Measurements from ENCODE around the gene ACVR2A. TPM values are rescaled to one million over a fixed set of nuclear protein-coding genes. Genes with fewer than 3 reads are reported as not detected.

Gene ACVR2A
- total and polyA plus RNA-seq, 2 donors (not counting 1 experiment from before 2014, with no cell fraction given), result 0.91 to 2.0 TPM

DNA sequence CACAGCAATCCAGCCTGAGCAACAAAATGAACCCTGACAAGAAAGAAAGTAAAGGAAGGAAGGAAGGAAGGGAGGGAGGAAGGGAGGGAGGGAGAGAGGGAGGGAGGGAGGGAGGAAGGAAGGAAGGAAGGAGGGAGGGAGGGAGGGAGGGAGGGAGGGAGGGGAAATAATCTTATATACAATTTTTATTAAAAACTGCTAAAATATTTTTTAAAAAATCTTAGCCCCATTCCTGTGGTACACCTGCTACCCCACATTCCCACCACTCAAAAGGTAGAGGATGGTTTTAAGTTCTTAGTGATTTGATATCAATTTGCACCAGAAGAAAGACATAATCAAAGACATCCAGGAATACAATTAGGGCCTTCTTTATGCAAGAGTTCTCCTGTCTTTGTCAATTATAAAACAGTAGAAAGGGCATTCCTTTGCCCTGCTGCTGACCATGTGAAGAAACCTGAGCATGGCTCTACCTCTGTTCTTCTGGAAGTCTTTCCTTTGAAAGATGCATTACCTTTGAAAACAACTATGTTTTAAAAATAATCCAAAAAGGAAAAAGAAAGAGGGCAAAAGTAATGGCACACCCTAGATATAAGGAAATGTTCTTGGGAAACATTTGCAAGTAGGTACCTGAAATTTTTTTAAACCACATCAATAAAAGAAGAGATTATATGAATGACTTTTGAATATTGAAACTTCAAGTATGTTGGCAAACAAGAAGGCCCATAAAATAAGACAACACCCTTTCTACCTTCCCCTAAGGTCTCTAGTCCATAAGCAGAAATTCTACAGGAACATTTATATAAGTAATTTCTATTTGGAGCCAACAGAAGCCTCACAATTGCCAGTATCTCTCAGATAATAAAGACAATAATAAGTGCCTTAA lies 33.7 kb upstream of the ACVR2A start:
- DNase-seq, result no peak
- ChIA-PET CTCF (no interaction called here), POLR2A (no interaction called here)
- ATAC-seq (ENCODE audit: low read depth), result no peak
- Histone ChIP-seq H4K20me1 (ENCODE audit: control insufficient read depth, insufficient read depth, low read length, poor library complexity, severe bottlenecking) (no peaks in the 10 kb centered on the region), H2AFZ (ENCODE audit: insufficient read depth, low read depth, low read length, poor library complexity, severe bottlenecking) (no peak overlapping the region), H3K27ac (ENCODE audit: low read length in 2 of 2) (no peak overlapping the region), H3K4me3 (ENCODE audit: control extremely low read depth in 1 of 5, extremely low read depth in 1 of 5, insufficient read depth in 1 of 5, low read depth in 2 of 5, low read length in 4 of 5) (no peak overlapping the region), H3K36me3 (replicated peaks in 1 of 2; ENCODE audit: control extremely low read depth in 1 of 2, control insufficient read depth in 1 of 2, extremely low read depth in 1 of 2, insufficient read depth in 2 of 2, low read length in 1 of 2) (no peaks in the 10 kb centered on the region), H3K9ac (ENCODE audit: low read length) (no peak overlapping the region), H3K9me3 (ENCODE audit: control extremely low read depth in 1 of 3, control insufficient read depth in 2 of 3, insufficient read depth in 1 of 3, low read length in 2 of 3) (no peaks in the 10 kb centered on the region), H3K79me2 (ENCODE audit: control insufficient read depth, insufficient read depth, low read length) (no peaks in the 10 kb centered on the region), H3K4me2 (replicated peaks; ENCODE audit: low read depth, low read length, poor library complexity, severe bottlenecking) (no peak overlapping the region), H3K4me1 (ENCODE audit: control insufficient read depth in 2 of 2, insufficient read depth in 2 of 2, low read length in 2 of 2) (no peaks in the 10 kb centered on the region), H3K27me3 (replicated peaks in 1 of 4; ENCODE audit: control extremely low read depth in 1 of 4, control insufficient read depth in 3 of 4, insufficient read depth in 4 of 4, low read length in 3 of 4) (no peaks in the 10 kb centered on the region)
- TF ChIP-seq, protein P1, sequence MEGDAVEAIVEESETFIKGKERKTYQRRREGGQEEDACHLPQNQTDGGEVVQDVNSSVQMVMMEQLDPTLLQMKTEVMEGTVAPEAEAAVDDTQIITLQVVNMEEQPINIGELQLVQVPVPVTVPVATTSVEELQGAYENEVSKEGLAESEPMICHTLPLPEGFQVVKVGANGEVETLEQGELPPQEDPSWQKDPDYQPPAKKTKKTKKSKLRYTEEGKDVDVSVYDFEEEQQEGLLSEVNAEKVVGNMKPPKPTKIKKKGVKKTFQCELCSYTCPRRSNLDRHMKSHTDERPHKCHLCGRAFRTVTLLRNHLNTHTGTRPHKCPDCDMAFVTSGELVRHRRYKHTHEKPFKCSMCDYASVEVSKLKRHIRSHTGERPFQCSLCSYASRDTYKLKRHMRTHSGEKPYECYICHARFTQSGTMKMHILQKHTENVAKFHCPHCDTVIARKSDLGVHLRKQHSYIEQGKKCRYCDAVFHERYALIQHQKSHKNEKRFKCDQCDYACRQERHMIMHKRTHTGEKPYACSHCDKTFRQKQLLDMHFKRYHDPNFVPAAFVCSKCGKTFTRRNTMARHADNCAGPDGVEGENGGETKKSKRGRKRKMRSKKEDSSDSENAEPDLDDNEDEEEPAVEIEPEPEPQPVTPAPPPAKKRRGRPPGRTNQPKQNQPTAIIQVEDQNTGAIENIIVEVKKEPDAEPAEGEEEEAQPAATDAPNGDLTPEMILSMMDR (IDR thresholded peaks at IDR 0.05), result no peak
- TF ChIP-seq EZH2 (IDR thresholded peaks at IDR 0.05; ENCODE audit: borderline replicate concordance, insufficient read depth, low read depth, low read length, poor library complexity, severe bottlenecking), result no peak
- no peaks in the 10 kb centered on the region for H3K4me1 Mint-ChIP-seq
- intact Hi-C loops (cut with micrococcal nuclease), result no loop called here
- H3K27ac Mint-ChIP-seq, result no peak overlapping the region
- peaks cover 20% of the 10 kb centered on the region for H3K27me3 Mint-ChIP-seq
- H3K9me3 Mint-ChIP-seq (ENCODE audit: insufficient read depth), result no peaks in the 10 kb centered on the region
- H3K4me3 Mint-ChIP-seq, result no peak overlapping the region

DNA sequence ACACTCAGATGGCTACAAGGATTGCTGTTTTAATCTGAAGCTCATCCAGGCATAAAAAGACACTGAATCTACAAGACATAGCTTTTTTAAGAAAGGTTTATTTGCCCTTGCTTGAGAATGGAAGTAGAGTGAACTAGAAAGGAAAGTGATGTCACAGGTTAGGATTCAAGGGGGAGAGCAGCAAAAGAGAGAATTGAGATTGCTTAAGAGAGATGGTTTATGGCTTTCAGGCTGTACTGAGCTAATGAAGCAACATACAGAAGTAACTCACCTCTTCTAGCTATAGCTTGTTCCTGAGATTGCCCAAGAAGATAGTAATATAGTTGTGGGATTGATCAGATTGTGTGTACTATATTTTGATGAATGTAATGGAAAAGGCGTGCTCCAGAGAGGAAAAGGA lies 26.1 kb upstream of the ACVR2A start:
- no peaks in the 10 kb centered on the region for H3K9me3 ChIP-seq (ENCODE audit: control extremely low read depth in 1 of 3, control insufficient read depth in 2 of 3, insufficient read depth in 1 of 3, low read length in 2 of 3)
- no peak overlapping the region for H3K27ac Mint-ChIP-seq
- H3K4me3 ChIP-seq (ENCODE audit: control extremely low read depth in 1 of 5, extremely low read depth in 1 of 5, insufficient read depth in 1 of 5, low read depth in 2 of 5, low read length in 4 of 5), result no peak overlapping the region
- H3K4me3 Mint-ChIP-seq, result no peak overlapping the region
- H2AFZ ChIP-seq (ENCODE audit: insufficient read depth, low read depth, low read length, poor library complexity, severe bottlenecking), result no peak overlapping the region
- no peaks in the 10 kb centered on the region for H3K4me1 Mint-ChIP-seq
- WGBS (ENCODE audit: insufficient coverage), result 54% methylated on average over 1 of the region's 1 CpG
- H3K4me1 ChIP-seq (ENCODE audit: control insufficient read depth in 2 of 2, insufficient read depth in 2 of 2, low read length in 2 of 2), result no peaks in the 10 kb centered on the region
- intact Hi-C loops (cut with micrococcal nuclease), result no loop called here
- peaks cover 46% of the 10 kb centered on the region for H3K27me3 Mint-ChIP-seq
- peaks cover 0 to 2% (median 0%) of the 10 kb centered on the region in 4 experiments for H3K27me3 ChIP-seq (replicated peaks in 1 of 4; ENCODE audit: control extremely low read depth in 1 of 4, control insufficient read depth in 3 of 4, insufficient read depth in 4 of 4, low read length in 3 of 4)
- H3K9me3 Mint-ChIP-seq (ENCODE audit: insufficient read depth), result peaks cover 4% of the 10 kb centered on the region
- H3K27ac ChIP-seq (ENCODE audit: low read length in 2 of 2), result no peak overlapping the region
- no peak for TF ChIP-seq EZH2 (IDR thresholded peaks at IDR 0.05; ENCODE audit: borderline replicate concordance, insufficient read depth, low read depth, low read length, poor library complexity, severe bottlenecking)
- TF ChIP-seq, protein P1 (IDR thresholded peaks at IDR 0.05), result no peak
- ATAC-seq (ENCODE audit: low read depth) (no peak), DNase-seq (no peak)
- POLR2A ChIA-PET, result no interaction called here
- H3K9ac ChIP-seq (ENCODE audit: low read length), result no peak overlapping the region
- CTCF ChIA-PET, result no interaction called here
- H3K79me2 ChIP-seq (ENCODE audit: control insufficient read depth, insufficient read depth, low read length), result no peaks in the 10 kb centered on the region
- no peak overlapping the region for H3K4me2 ChIP-seq (replicated peaks; ENCODE audit: low read depth, low read length, poor library complexity, severe bottlenecking)
- H3K36me3 ChIP-seq (replicated peaks in 1 of 2; ENCODE audit: control extremely low read depth in 1 of 2, control insufficient read depth in 1 of 2, extremely low read depth in 1 of 2, insufficient read depth in 2 of 2, low read length in 1 of 2), result no peaks in the 10 kb centered on the region
- no peaks in the 10 kb centered on the region for H4K20me1 ChIP-seq (ENCODE audit: control insufficient read depth, insufficient read depth, low read length, poor library complexity, severe bottlenecking)
